ENCODE measurements around the gene APMAP. TPM values are rescaled to one million over a fixed set of nuclear protein-coding genes. Genes with fewer than 3 reads are reported as not detected.

Gene APMAP
- total RNA-seq, 1 experiment from 2014 or later, result 82.7 TPM

GRCh38 chr20:25012616-25013189 lies 20.2 kb upstream of the APMAP start:
- POLR2A ChIA-PET, result no interaction called here
- Histone ChIP-seq H3K9me3 (ENCODE audit: control insufficient read depth in 1 of 2, insufficient read depth in 1 of 2, low read depth in 1 of 2, low read length in 2 of 2) (no peaks in the 10 kb centered on the region), H3K4me3 (replicated peaks in 1 of 2; ENCODE audit: low read depth in 1 of 2, low read length in 2 of 2) (no peak overlapping the region), H3K9ac (ENCODE audit: low read length) (no peak overlapping the region), H3K4me2 (ENCODE audit: low read length) (no peak overlapping the region), H3K9me2 (ENCODE audit: insufficient read depth) (no peaks in the 10 kb centered on the region), H3K27me3 (ENCODE audit: insufficient read depth, low read length) (peaks cover 6% of the 10 kb centered on the region; the same call in 1 of the 2 replicates), H3K27ac (ENCODE audit: low read depth, low read length) (no peak overlapping the region), H3K36me3 (ENCODE audit: control insufficient read depth in 1 of 2, insufficient read depth in 2 of 2, low read length in 2 of 2) (no peaks in the 10 kb centered on the region), H3K79me2 (ENCODE audit: insufficient read depth, low read length) (no peaks in the 10 kb centered on the region), H2AFZ (ENCODE audit: low read depth, low read length, poor library complexity, severe bottlenecking) (no peak overlapping the region), H3K4me1 (ENCODE audit: control insufficient read depth in 1 of 2, insufficient read depth in 2 of 2, low read length in 2 of 2) (peaks cover 10 to 12% of the 10 kb centered on the region in 2 experiments), H4K20me1 (ENCODE audit: insufficient read depth) (no peaks in the 10 kb centered on the region)
- no TSS peak for BruUV-seq (replicated peaks)
- ATAC-seq (no peak), DNase-seq (ENCODE audit: low read depth, low spot score) (no peak)
- no peak for TF ChIP-seq YY1 (IDR thresholded peaks at IDR 0.05; ENCODE audit: extremely low read depth, insufficient replicate concordance, low read depth, low read length)
- no peak for TF ChIP-seq ELF1 (IDR thresholded peaks at IDR 0.05; ENCODE audit: borderline replicate concordance, low read depth)
- no peak for TF ChIP-seq EZH2 (IDR thresholded peaks at IDR 0.05)
- no peak for TF ChIP-seq POLR2AphosphoS5 (IDR thresholded peaks at IDR 0.05; ENCODE audit: low read depth, low read length)
- no peak for TF ChIP-seq ATF3 (IDR thresholded peaks at IDR 0.05)
- TF ChIP-seq JUND (IDR thresholded peaks at IDR 0.05), result no peak
- no peak for TF ChIP-seq POLR2A (IDR thresholded peaks at IDR 0.05; ENCODE audit: borderline replicate concordance, extremely low read depth, insufficient read depth, insufficient read length)
- TF ChIP-seq CBX3 (IDR thresholded peaks at IDR 0.05; ENCODE audit: low read depth), result no peak
- TF ChIP-seq TCF7L2 (IDR thresholded peaks at IDR 0.05; ENCODE audit: borderline replicate concordance, extremely low read depth, insufficient read depth, insufficient read length), result no peak
- TF ChIP-seq CEBPB (IDR thresholded peaks at IDR 0.05; ENCODE audit: low read depth), result no peak
- RAD21 ChIA-PET (ENCODE audit: low non-redundant PET in 1 of 2, low total read pairs in 2 of 2, uncharacterized antibody in 2 of 2, unreplicated experiment in 2 of 2), result no interaction called here
- CTCF ChIA-PET, result no interaction called here
- intact Hi-C loops (cut with micrococcal nuclease), result no loop called here

- Histone ChIP-seq H3K9me2 (ENCODE audit: insufficient read depth) (no peaks in the 10 kb centered on the region), H3K9ac (ENCODE audit: low read length) (no peak overlapping the region), H3K4me1 (ENCODE audit: control insufficient read depth in 1 of 2, insufficient read depth in 2 of 2, low read length in 2 of 2) (peaks cover 1 to 3% of the 10 kb centered on the region in 2 experiments; a peak in 3 of 4 replicates), H3K4me2 (ENCODE audit: low read length) (no peak overlapping the region), H3K36me3 (ENCODE audit: control insufficient read depth in 1 of 2, insufficient read depth in 2 of 2, low read length in 2 of 2) (no peaks in the 10 kb centered on the region), H3K4me3 (replicated peaks in 1 of 2; ENCODE audit: low read depth in 1 of 2, low read length in 2 of 2) (no peak overlapping the region), H3K27me3 (ENCODE audit: insufficient read depth, low read length) (peaks cover 6% of the 10 kb centered on the region; the same call in 1 of the 2 replicates), H3K9me3 (ENCODE audit: control insufficient read depth in 1 of 2, insufficient read depth in 1 of 2, low read depth in 1 of 2, low read length in 2 of 2) (no peaks in the 10 kb centered on the region), H3K79me2 (ENCODE audit: insufficient read depth, low read length) (no peaks in the 10 kb centered on the region), H2AFZ (ENCODE audit: low read depth, low read length, poor library complexity, severe bottlenecking) (no peak overlapping the region), H3K27ac (ENCODE audit: low read depth, low read length) (no peak overlapping the region), H4K20me1 (ENCODE audit: insufficient read depth) (no peaks in the 10 kb centered on the region)
- no peak for TF ChIP-seq TCF7L2 (IDR thresholded peaks at IDR 0.05; ENCODE audit: borderline replicate concordance, extremely low read depth, insufficient read depth, insufficient read length)
- no peak for TF ChIP-seq REST (IDR thresholded peaks at IDR 0.05; ENCODE audit: low read depth)
- TF ChIP-seq SIN3A (IDR thresholded peaks at IDR 0.05; ENCODE audit: low read depth), result no peak
- BruUV-seq (replicated peaks), result no TSS peak
- no peak for DNase-seq (ENCODE audit: low read depth, low spot score)
- no peak for ATAC-seq
- CTCF ChIA-PET, result no interaction called here
- POLR2A ChIA-PET, result no interaction called here
- RAD21 ChIA-PET (ENCODE audit: low non-redundant PET in 1 of 2, low total read pairs in 2 of 2, uncharacterized antibody in 2 of 2, unreplicated experiment in 2 of 2), result no interaction called here
- intact Hi-C loops (cut with micrococcal nuclease), result no loop called here
Measured at GRCh38 chr20:25011831-25012241, 19.3 kb upstream of the APMAP start.
